GM12878 (cell line): ENCODE data around the gene SLC3A2. TPM values are rescaled to one million over a fixed set of nuclear protein-coding genes. Genes with fewer than 3 reads are reported as not detected.

Source experiments
- ATAC-seq: fragments of 200-7000 bp; cut with Tn5 transposase; 3 replicates; pipeline ENCODE4 v1.9.1; 2020; ENCODE audit warnings: mild to moderate bottlenecking, moderate library complexity
- BruUV-seq: library from RNA; stranded (reverse); fragments of 400-500 nt; replicated peaks from 2 replicates; lab custom pipeline; 2021; lab: Mats Ljungman, UMichigan
- CTCF ChIA-PET: fragments of 300-600 bp; sonication (Branson Sonifier 250); formaldehyde crosslinking; extraction: SDS; loops from one replicate; lab custom pipeline; 2021; ENCODE audit warnings: inconsistent platforms; lab: Yijun Ruan, JAX
- POLR2A ChIA-PET: fragments of 350-600 bp; formaldehyde crosslinking; extraction: SDS; loops from one replicate; lab custom pipeline; 2021; ENCODE audit warnings: inconsistent platforms; lab: Charles Lee
- RAD21 ChIA-PET: fragments of 300-600 bp; sonication (Branson Sonifier 250); formaldehyde crosslinking; loops from one replicate; lab custom pipeline; 2023; ENCODE audit warnings: antibody characterized with exemption; ENCODE audit not compliant: unreplicated experiment; lab: Charles Lee
- SMC1A ChIA-PET: fragments of 300-600 bp; sonication (Branson Sonifier 250); formaldehyde crosslinking; loops from one replicate; lab custom pipeline; 2023; ENCODE audit not compliant: unreplicated experiment, uncharacterized antibody; lab: Charles Lee
- DNase-seq: peaks from one replicate; pipeline ENCODE4 v3.0.0-alpha.2; 2011; ENCODE audit warnings: low read depth, low spot score
- FAIRE-seq: peaks from 3 replicates; lab custom pipeline; 2011; peaks lifted over from hg19 to GRCh38; lab: Jason Lieb, UNC
- H2AFZ ChIP-seq: 2 replicates; pipeline ENCODE4 v1.6.0; 2011; ENCODE audit warnings: low read depth, low read length, control low read depth; ENCODE audit not compliant: control insufficient read depth
- H3K27ac ChIP-seq: 2 replicates; pipeline ENCODE4 v1.5.1; 2011; ENCODE audit warnings: control low read depth; ENCODE audit not compliant: control insufficient read depth, insufficient read depth
- H3K27me3 ChIP-seq, 2 experiments: replicated peaks in 1 of 2; 2 replicates each; pipeline versions ENCODE4 v1.6.0 to v1.6.1; 2011; ENCODE audit warnings: low read length in 1 of 2; ENCODE audit not compliant: control insufficient read depth in 2 of 2, insufficient read depth in 2 of 2
- H3K36me3 ChIP-seq, 2 experiments: 2 replicates each; pipeline ENCODE4 v1.5.1; 2011; ENCODE audit warnings: low read length in 1 of 2; ENCODE audit not compliant: control insufficient read depth in 2 of 2, insufficient read depth in 2 of 2
- H3K4me1 ChIP-seq: 2 replicates; pipeline ENCODE4 v1.6.1; 2011; ENCODE audit warnings: mild to moderate bottlenecking, low read length, moderate library complexity, mixed read lengths; ENCODE audit not compliant: control insufficient read depth, insufficient read depth
- H3K4me2 ChIP-seq: 2 replicates; pipeline ENCODE4 v1.6.0; 2011; ENCODE audit warnings: control low read depth; ENCODE audit not compliant: control insufficient read depth, insufficient read depth
- H3K4me3 ChIP-seq: fragments of 200-600 bp; sonication (generic); 2 replicates; pipeline ENCODE4 v1.5.1; 2016
- H3K79me2 ChIP-seq: 2 replicates; pipeline ENCODE4 v1.6.0; 2011; ENCODE audit warnings: low read length; ENCODE audit not compliant: control insufficient read depth, insufficient read depth
- H3K9ac ChIP-seq: 2 replicates; pipeline ENCODE4 v1.8.0; 2011; ENCODE audit warnings: low read length, control low read depth, mixed read lengths; ENCODE audit not compliant: control insufficient read depth, insufficient read depth
- H3K9me3 ChIP-seq: replicated peaks from 3 replicates; pipeline ENCODE4 v1.5.1; 2011; ENCODE audit warnings: mild to moderate bottlenecking, low read length; ENCODE audit not compliant: control insufficient read depth, insufficient read depth
- H4K20me1 ChIP-seq: 2 replicates; pipeline ENCODE4 v1.6.0; 2011; ENCODE audit not compliant: control insufficient read depth, insufficient read depth
- BHLHE40 ChIP-seq, 2 experiments: fragments of 450-650 bp in 1 of 2; IDR thresholded peaks; 2 replicates each; pipeline ENCODE4 v1.6.1; 2011 to 2017; ENCODE audit warnings: low read depth in 2 of 2, borderline replicate concordance in 1 of 2, improper control_type of control experiment in 1 of 2, low read length in 1 of 2, mild to moderate bottlenecking in 1 of 2
- CEBPB ChIP-seq, 2 experiments: fragments of 150-350 bp in 1 of 2; IDR thresholded peaks; 2 replicates each; pipeline ENCODE4 v1.6.1; 2012 to 2014; ENCODE audit warnings: low read depth in 2 of 2, low read length in 2 of 2, borderline replicate concordance in 1 of 2, inconsistent platforms in 1 of 2
- POLR2A ChIP-seq: IDR thresholded peaks from 2 replicates; pipeline ENCODE4 v1.6.1; 2011; ENCODE audit warnings: low read depth, mild to moderate bottlenecking, low read length
- ZNF622 ChIP-seq: fragments of 450-650 bp; IDR thresholded peaks from 2 replicates; pipeline ENCODE4 v1.6.1; 2017; ENCODE audit warnings: mild to moderate bottlenecking, inconsistent platforms
- WGBS: methylation state at CpG from one replicate; pipeline ENCODE4 v1.1.6; 2016; ENCODE audit warnings: low lambda C conversion rate; ENCODE audit not compliant: insufficient replicate concordance, insufficient coverage; ENCODE audit errors: missing lambda C conversion rate; 5-methylcytosine and 5-hydroxymethylcytosine counted together
- in situ Hi-C: fragments of 300-500 bp; cut with MboI; formaldehyde crosslinking; loops from 9 replicates; pipeline ENCODE4 v1.14.3; 2018; ENCODE audit warnings: mixed read lengths
- intact Hi-C: fragments of 100-400 bp; cut with micrococcal nuclease; formaldehyde crosslinking; loops from one replicate; pipeline ENCODE4 v1.14.2; 2022; ENCODE audit not compliant: unreplicated experiment
- polyA plus RNA-seq, 11 experiments: library from polyadenylated mRNA; depleted of rRNA in 4 of 11; unstranded in 6 of 11; stranded (reverse) in 5 of 11; fragments of >200 nt; fragmentation: Nextera tagmentation in 4 of 11; fragmentation: Illumina TruSeq in 1 of 11; extraction: Ambion mirVana in 4 of 11; extraction: Trizol in 1 of 11; gene quantifications; 1 replicate in 1 of 11; 2 replicates in 10 of 11; pipeline versions ENCODE4 v1.2.1 to v1.2.3, GENCODE V29; 2011 to 2016; ENCODE audit warnings: inconsistent platforms in 2 of 11, missing spikeins in 2 of 11, low read depth in 1 of 11
- total RNA-seq, 4 experiments: library from RNA; depleted of rRNA in 3 of 4; stranded (reverse); fragments of >200 nt in 3 of 4; fragmentation: Illumina TruSeq in 1 of 4; extraction: Trizol in 1 of 4; gene quantifications; 2 replicates each; pipeline versions ENCODE4 v1.2.1 to v1.2.3, GENCODE V29; 2013 to 2021
- TF ChIP-seq, protein P1 (sequence below): fragments of 450-650 bp; formaldehyde crosslinking; IDR thresholded peaks from 2 replicates; pipeline ENCODE4 v1.4.0; 2022; ENCODE audit warnings: mild to moderate bottlenecking, moderate library complexity
- TF ChIP-seq, protein P2 (sequence below): fragments of 450-650 bp; IDR thresholded peaks from 2 replicates; pipeline ENCODE4 v1.6.1; 2018; ENCODE audit warnings: borderline replicate concordance, mild to moderate bottlenecking; ENCODE audit not compliant: partially characterized antibody
- TF ChIP-seq, protein P3 (sequence below): fragments of 450-650 bp; conservative IDR thresholded peaks from 2 replicates; pipeline ENCODE4 v1.6.1; 2017; ENCODE audit warnings: mild to moderate bottlenecking, moderate library complexity

Gene SLC3A2
- total and polyA plus RNA-seq, 10 of the 15 experiments (the other 5 are each of a cell fraction or from before 2014, with no cell fraction given) = 6.9 to 158 (median 106) TPM

DNA sequence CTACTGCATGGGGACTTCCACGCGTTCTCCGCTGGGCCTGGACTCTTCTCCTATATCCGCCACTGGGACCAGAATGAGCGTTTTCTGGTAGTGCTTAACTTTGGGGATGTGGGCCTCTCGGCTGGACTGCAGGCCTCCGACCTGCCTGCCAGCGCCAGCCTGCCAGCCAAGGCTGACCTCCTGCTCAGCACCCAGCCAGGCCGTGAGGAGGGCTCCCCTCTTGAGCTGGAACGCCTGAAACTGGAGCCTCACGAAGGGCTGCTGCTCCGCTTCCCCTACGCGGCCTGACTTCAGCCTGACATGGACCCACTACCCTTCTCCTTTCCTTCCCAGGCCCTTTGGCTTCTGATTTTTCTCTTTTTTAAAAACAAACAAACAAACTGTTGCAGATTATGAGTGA is 7.7 kb downstream of the SLC3A2 start:
- in situ Hi-C loops = no loop called here

More for the DNA sequence above, 7.7 kb downstream of the SLC3A2 start:
- SMC1A ChIA-PET = no interaction called here
- no peak for ATAC-seq
- no peaks in the 10 kb centered on the region for H3K27me3 ChIP-seq
- 0 out of 2 replicates have a peak, but pooled peaks cover 3% of the 10 kb centered on the region for H4K20me1 ChIP-seq
- H2AFZ ChIP-seq = no peak overlapping the region
- no peak for DNase-seq
- H3K9me3 ChIP-seq = no peaks in the 10 kb centered on the region
- BruUV-seq = TSS peak; percentile 15
- POLR2A ChIA-PET = no interaction called here
- no peak overlapping the region for H3K27ac ChIP-seq
- intact Hi-C loops = no loop called here
- peaks cover 36 to 38% of the 10 kb centered on the region in 2 experiments for H3K36me3 ChIP-seq
- TF ChIP-seq ZNF622 (no peak), POLR2A (0 out of 2 replicates have a peak, but pooled peaks have one; percentile 37), CEBPB (IDR thresholded peaks at IDR 0.05; ENCODE audit: borderline replicate concordance in 1 of 2, low read depth in 2 of 2, low read length in 2 of 2) (no peak), BHLHE40 (IDR thresholded peaks at IDR 0.05; ENCODE audit: borderline replicate concordance in 1 of 2, low read depth in 2 of 2, low read length in 1 of 2) (no peak)
- TF ChIP-seq, protein P1, sequence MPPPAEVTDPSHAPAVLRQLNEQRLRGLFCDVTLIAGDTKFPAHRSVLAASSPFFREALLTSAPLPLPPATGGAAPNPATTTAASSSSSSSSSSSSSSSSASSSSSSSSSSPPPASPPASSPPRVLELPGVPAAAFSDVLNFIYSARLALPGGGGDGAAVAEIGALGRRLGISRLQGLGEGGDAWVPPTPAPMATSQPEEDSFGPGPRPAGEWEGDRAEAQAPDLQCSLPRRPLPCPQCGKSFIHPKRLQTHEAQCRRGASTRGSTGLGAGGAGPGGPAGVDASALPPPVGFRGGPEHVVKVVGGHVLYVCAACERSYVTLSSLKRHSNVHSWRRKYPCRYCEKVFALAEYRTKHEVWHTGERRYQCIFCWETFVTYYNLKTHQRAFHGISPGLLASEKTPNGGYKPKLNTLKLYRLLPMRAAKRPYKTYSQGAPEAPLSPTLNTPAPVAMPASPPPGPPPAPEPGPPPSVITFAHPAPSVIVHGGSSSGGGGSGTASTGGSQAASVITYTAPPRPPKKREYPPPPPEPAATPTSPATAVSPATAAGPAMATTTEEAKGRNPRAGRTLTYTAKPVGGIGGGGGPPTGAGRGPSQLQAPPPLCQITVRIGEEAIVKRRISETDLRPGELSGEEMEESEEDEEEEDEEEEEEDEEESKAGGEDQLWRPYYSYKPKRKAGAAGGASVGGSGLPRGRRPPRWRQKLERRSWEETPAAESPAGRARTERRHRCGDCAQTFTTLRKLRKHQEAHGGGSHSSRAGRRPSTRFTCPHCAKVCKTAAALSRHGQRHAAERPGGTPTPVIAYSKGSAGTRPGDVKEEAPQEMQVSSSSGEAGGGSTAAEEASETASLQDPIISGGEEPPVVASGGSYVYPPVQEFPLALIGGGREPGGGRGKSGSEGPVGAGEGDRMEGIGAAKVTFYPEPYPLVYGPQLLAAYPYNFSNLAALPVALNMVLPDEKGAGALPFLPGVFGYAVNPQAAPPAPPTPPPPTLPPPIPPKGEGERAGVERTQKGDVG = no peak
- TF ChIP-seq, protein P2, sequence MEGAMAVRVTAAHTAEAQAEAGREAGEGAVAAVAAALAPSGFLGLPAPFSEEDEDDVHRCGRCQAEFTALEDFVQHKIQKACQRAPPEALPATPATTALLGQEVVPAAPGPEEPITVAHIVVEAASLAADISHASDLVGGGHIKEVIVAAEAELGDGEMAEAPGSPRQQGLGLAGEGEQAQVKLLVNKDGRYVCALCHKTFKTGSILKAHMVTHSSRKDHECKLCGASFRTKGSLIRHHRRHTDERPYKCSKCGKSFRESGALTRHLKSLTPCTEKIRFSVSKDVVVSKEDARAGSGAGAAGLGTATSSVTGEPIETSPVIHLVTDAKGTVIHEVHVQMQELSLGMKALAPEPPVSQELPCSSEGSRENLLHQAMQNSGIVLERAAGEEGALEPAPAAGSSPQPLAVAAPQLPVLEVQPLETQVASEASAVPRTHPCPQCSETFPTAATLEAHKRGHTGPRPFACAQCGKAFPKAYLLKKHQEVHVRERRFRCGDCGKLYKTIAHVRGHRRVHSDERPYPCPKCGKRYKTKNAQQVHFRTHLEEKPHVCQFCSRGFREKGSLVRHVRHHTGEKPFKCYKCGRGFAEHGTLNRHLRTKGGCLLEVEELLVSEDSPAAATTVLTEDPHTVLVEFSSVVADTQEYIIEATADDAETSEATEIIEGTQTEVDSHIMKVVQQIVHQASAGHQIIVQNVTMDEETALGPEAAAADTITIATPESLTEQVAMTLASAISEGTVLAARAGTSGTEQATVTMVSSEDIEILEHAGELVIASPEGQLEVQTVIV = no peak
- TF ChIP-seq, protein P3, sequence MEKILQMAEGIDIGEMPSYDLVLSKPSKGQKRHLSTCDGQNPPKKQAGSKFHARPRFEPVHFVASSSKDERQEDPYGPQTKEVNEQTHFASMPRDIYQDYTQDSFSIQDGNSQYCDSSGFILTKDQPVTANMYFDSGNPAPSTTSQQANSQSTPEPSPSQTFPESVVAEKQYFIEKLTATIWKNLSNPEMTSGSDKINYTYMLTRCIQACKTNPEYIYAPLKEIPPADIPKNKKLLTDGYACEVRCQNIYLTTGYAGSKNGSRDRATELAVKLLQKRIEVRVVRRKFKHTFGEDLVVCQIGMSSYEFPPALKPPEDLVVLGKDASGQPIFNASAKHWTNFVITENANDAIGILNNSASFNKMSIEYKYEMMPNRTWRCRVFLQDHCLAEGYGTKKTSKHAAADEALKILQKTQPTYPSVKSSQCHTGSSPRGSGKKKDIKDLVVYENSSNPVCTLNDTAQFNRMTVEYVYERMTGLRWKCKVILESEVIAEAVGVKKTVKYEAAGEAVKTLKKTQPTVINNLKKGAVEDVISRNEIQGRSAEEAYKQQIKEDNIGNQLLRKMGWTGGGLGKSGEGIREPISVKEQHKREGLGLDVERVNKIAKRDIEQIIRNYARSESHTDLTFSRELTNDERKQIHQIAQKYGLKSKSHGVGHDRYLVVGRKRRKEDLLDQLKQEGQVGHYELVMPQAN = no peak
- 93% methylated on average over 14 of the region's 14 CpGs for WGBS
- H3K4me3 ChIP-seq = no peak overlapping the region
- CTCF ChIA-PET = no interaction called here
- no peaks in the 10 kb centered on the region for H3K4me1 ChIP-seq
- RAD21 ChIA-PET = no interaction called here
- no peak overlapping the region for H3K9ac ChIP-seq
- FAIRE-seq = no peak
- peaks cover 14% of the 10 kb centered on the region for H3K79me2 ChIP-seq
- no peak overlapping the region for H3K4me2 ChIP-seq
